ENCODE data around the gene CPZ. TPM values are rescaled to one million over a fixed set of nuclear protein-coding genes. Genes with fewer than 3 reads are reported as not detected.

CPZ gene
- total and polyA plus RNA-seq, 12 donors, result 0.53 to 6.4 (median 3.9) TPM

DNA sequence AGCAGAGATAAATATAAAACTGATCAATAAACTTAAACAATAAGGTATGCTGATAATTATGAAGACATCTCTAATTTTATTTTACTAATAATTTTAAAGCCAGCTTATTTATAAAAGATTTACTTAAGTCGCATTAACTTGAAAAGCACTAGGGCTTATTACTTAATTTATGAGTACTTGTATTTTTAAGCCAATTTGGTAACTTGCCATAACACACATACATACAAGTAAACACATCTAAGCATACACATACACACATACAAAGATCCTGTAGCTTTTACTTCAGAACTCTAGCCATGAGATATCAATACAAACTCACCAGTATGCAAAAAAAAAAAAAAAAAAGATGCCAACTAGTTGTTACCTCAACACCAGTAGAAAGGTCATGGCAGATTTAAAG, 22.4 kb upstream of the CPZ start:
- TF ChIP-seq POLR2A (IDR thresholded peaks at IDR 0.05), result no peak
- TF ChIP-seq, protein P1, sequence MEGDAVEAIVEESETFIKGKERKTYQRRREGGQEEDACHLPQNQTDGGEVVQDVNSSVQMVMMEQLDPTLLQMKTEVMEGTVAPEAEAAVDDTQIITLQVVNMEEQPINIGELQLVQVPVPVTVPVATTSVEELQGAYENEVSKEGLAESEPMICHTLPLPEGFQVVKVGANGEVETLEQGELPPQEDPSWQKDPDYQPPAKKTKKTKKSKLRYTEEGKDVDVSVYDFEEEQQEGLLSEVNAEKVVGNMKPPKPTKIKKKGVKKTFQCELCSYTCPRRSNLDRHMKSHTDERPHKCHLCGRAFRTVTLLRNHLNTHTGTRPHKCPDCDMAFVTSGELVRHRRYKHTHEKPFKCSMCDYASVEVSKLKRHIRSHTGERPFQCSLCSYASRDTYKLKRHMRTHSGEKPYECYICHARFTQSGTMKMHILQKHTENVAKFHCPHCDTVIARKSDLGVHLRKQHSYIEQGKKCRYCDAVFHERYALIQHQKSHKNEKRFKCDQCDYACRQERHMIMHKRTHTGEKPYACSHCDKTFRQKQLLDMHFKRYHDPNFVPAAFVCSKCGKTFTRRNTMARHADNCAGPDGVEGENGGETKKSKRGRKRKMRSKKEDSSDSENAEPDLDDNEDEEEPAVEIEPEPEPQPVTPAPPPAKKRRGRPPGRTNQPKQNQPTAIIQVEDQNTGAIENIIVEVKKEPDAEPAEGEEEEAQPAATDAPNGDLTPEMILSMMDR (IDR thresholded peaks at IDR 0.05), result no peak
- WGBS, 4 donors, result 75 to 89% (median 79%) methylated on average over 1 of the region's 1 CpG
- H3K36me3 ChIP-seq (replicated peaks in 1 of 2), result no peaks in the 10 kb centered on the region
- no peak for DNase-seq
- H3K27ac ChIP-seq, result no peak overlapping the region
- no peaks in the 10 kb centered on the region for H3K9me3 ChIP-seq (replicated peaks in 1 of 3)
- no peak overlapping the region for H3K4me3 ChIP-seq
- no peaks in the 10 kb centered on the region for H3K4me1 ChIP-seq (replicated peaks in 1 of 2)
- intact Hi-C loops (cut with DNase I), result no loop called here
- H3K27me3 ChIP-seq, result peaks cover 4% of the 10 kb centered on the region

DNA sequence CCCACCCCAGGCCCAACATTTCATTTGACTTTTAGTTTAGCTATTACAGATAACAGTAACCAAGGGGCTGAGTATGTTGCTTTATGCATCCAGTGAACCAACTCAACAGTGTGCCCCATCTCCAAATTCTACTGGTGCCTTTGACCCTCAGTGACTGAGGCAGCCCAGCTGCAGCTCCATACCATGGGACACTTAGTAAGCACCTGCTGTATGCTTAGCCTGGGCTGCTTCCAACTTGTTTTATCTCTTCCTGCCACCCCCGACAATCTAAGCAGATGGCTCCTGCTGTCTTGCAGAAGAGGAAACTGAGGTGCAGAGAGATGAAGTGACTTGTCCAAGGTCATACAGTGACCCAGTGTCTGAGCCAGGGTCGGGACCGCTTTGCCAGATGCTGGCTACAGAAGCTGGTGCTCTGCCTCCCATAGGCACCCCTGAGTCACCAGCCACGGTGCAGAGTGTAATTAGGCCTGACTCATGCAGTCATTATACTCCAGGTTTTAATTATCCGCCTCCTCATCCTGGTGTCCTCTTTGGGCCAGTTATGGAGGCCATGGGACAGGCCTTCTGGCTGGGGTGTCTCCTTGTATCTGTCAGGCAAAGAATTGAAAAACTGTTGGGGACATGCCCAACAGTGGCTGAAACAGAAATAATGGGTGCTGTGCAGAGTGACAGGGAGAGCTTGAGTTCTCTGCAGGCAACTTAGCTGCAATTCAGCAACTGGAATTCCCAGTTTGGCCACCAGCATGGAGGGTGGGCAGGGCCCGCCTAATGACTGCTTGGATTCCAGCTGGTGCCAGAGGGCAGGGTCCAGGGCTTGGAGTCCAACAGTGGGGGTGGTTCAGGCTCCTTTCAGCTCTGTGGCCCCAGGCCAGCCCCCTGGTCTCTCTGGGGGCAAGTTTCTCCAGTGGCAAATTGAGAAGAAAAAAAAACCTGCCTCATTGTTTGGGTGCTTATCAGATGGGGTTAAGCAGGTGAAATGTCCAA, 20.6 kb upstream of the CPZ start:
- 67 to 77% (median 75%) methylated on average over 5 to 6 of the region's 6 CpGs for WGBS, 4 donors
- intact Hi-C loops (cut with DNase I), result no loop called here
- TF ChIP-seq, protein P1 (IDR thresholded peaks at IDR 0.05), result no peak
- no peak for TF ChIP-seq POLR2A (IDR thresholded peaks at IDR 0.05)
- Histone ChIP-seq H3K36me3 (replicated peaks in 1 of 2) (no peaks in the 10 kb centered on the region), H3K4me1 (replicated peaks in 1 of 2) (no peaks in the 10 kb centered on the region), H3K9me3 (replicated peaks in 1 of 3) (no peaks in the 10 kb centered on the region), H3K27ac (no peak overlapping the region), H3K27me3 (no peaks in the 10 kb centered on the region), H3K4me3 (no peak overlapping the region)
- DNase-seq, result peak in 1 of 7 donors; percentile 3

DNA sequence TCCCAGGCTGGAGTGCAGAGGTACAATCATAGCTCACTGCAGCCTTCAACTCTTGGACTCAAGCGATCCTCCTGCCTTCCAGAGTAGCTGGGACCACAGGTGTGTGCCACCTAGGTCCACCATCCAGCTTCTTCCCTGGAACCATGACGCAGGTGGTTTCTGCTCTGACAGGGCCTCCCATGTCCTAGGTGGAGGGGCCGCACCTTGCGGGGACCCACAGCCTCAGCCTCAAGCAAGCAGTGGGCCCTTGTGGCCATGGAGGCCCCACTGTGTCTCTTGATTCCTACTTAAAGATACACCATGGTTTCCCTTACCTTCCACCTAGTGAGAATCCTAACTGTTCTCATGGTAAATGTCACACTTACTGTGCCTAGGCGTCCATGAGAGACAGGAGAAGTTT, 19.3 kb upstream of the CPZ start:
- peak in 1 of 7 donors; percentile 7 for DNase-seq
- WGBS, 4 donors, result 68 to 89% (median 80%) methylated on average over 5 of the region's 5 CpGs
- intact Hi-C loops (cut with DNase I), result no loop called here

DNA sequence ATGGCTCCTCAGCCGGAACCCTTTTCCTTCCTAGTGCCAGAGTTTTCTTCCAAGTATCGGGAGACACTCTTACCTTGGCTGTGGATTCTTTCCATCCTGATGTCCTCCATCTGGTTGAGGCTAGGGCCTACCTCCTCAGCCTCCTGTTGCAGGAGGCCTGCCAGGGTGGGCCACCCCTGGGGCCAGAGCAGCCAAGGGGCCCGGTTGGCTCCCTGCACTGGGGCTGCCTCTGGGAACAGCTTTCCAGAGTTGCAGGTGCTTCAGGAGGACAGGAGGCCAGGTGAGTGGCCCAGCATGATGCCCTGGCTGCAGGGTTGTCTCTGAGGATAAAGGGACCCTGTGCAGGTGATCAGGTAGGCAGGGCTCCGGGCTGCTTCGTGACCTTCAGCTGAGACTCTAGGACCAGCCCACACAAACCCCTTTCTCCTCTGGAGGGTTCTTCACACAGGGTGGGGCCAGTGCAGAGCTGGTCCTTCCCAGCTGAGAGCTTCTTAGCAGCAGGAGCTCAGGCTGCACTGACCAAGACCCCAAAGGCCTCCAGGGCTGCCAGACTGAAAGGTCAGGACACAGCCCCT, 17.7 kb upstream of the CPZ start:
- H3K27me3 ChIP-seq, result peaks cover 5% of the 10 kb centered on the region
- no peaks in the 10 kb centered on the region for H3K36me3 ChIP-seq (replicated peaks in 1 of 2)
- WGBS, 4 donors, result 77 to 91% (median 84%) methylated on average over 3 to 5 of the region's 5 CpGs
- TF ChIP-seq, protein P1 (IDR thresholded peaks at IDR 0.05), result no peak
- no peak for TF ChIP-seq POLR2A (IDR thresholded peaks at IDR 0.05)
- H3K9me3 ChIP-seq (replicated peaks in 1 of 3), result no peaks in the 10 kb centered on the region
- peak in 1 of 7 donors; percentile 4 for DNase-seq
- H3K27ac ChIP-seq, result no peak overlapping the region
- intact Hi-C loops (cut with DNase I), result no loop called here
- H3K4me3 ChIP-seq, result no peak overlapping the region
- no peaks in the 10 kb centered on the region for H3K4me1 ChIP-seq (replicated peaks in 1 of 2)

More for the DNA sequence above, 19.3 kb upstream of the CPZ start:
- Histone ChIP-seq H3K27ac (no peak overlapping the region), H3K36me3 (replicated peaks in 1 of 2) (no peaks in the 10 kb centered on the region), H3K9me3 (replicated peaks in 1 of 3) (no peaks in the 10 kb centered on the region), H3K27me3 (no peaks in the 10 kb centered on the region), H3K4me3 (no peak overlapping the region), H3K4me1 (replicated peaks in 1 of 2) (no peaks in the 10 kb centered on the region)
- no peak for TF ChIP-seq POLR2A (IDR thresholded peaks at IDR 0.05)
- TF ChIP-seq, protein P1 (IDR thresholded peaks at IDR 0.05), result no peak

Measured in adrenal gland (tissue), 12 donors.